Osteoblast (primary cell): Measurements from ENCODE around the gene PLS1. TPM values are rescaled to one million over a fixed set of nuclear protein-coding genes. Genes with fewer than 3 reads are reported as not detected.

ENCODE experiments used
- DNase-seq: peaks from one replicate; pipeline ENCODE4 v3.0.0; 2011; ENCODE audit warnings: low spot score, mixed read lengths; ENCODE audit not compliant: insufficient read length; ENCODE audit errors: missing footprints
- H2AFZ ChIP-seq: 2 replicates; pipeline ENCODE4 v1.6.0; 2011; ENCODE audit warnings: mild to moderate bottlenecking, low read length
- H3K27ac ChIP-seq: 2 replicates; pipeline ENCODE4 v1.5.1; 2011; ENCODE audit warnings: mild to moderate bottlenecking, low read depth, low read length, moderate library complexity
- H3K27me3 ChIP-seq: 2 replicates; pipeline ENCODE4 v1.6.0; 2012; ENCODE audit warnings: mild to moderate bottlenecking, control low read depth, inconsistent platforms, low read length, moderate library complexity; ENCODE audit not compliant: insufficient read depth
- H3K36me3 ChIP-seq: 2 replicates; pipeline ENCODE4 v1.5.1; 2011; ENCODE audit warnings: mild to moderate bottlenecking, low read length, control low read depth, moderate library complexity; ENCODE audit not compliant: insufficient read depth
- H3K4me1 ChIP-seq: 2 replicates; pipeline ENCODE4 v1.5.1; 2011; ENCODE audit warnings: mild to moderate bottlenecking, low read length, control low read depth, moderate library complexity; ENCODE audit not compliant: insufficient read depth
- H3K4me2 ChIP-seq: 2 replicates; pipeline ENCODE4 v1.6.0; 2011; ENCODE audit warnings: mild to moderate bottlenecking, low read length; ENCODE audit not compliant: insufficient read depth
- H3K4me3 ChIP-seq: fragments of 200-600 bp; sonication (generic); 3 replicates; pipeline ENCODE4 v1.5.1; 2012; ENCODE audit warnings: mild to moderate bottlenecking, low read length, inconsistent platforms; ENCODE audit not compliant: insufficient read depth
- H3K79me2 ChIP-seq: 2 replicates; pipeline ENCODE4 v1.6.0; 2012; ENCODE audit warnings: mild to moderate bottlenecking, low read length, control low read depth, inconsistent platforms; ENCODE audit not compliant: insufficient read depth
- H3K9me3 ChIP-seq: 2 replicates; pipeline ENCODE4 v1.5.1; 2011; ENCODE audit warnings: low read depth, low read length, control low read depth
- H4K20me1 ChIP-seq: 2 replicates; pipeline ENCODE4 v1.6.0; 2012; ENCODE audit warnings: mild to moderate bottlenecking, low read length, control low read depth; ENCODE audit not compliant: insufficient read depth
- total RNA-seq: library from RNA; depleted of rRNA; stranded (reverse); fragments of >200 nt; gene quantifications from 2 replicates; pipeline ENCODE4 v1.2.3, GENCODE V29; 2012
- TF ChIP-seq, protein P1 (sequence below): IDR thresholded peaks from 2 replicates; pipeline ENCODE4 v1.5.1; 2011; ENCODE audit warnings: mild to moderate bottlenecking, low read depth, low read length, moderate library complexity; ENCODE audit errors: extremely low read depth

PLS1 gene
- total RNA-seq, 1 donor: 1.1 TPM

DNA sequence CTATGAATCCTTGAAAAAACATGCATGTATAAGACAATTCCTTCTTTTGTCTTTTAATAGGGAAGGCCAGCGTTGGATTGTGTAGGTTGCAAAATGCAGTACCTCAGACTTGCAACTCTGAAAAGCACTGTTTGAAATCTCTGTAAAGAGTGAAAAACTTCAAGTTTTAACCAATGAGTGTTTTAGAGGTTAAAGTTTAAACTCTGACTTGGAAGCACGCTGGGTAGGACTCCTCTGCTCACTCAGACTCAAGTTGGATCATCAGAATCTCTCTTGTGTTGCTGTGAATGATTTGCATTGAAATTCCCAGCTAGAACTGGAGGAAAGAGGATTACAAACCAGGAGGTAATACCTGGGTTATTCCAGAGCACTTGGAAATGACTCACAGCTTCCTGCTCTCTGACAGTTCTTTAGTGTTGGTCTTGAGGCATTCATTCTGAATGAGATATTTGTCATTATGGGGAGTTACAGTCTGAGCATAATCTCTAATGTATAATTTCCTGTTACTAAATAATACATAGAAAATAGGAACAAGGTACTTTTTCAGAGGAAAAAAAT lies 49.1 kb downstream of the PLS1 start:
- peak; percentile 13 for DNase-seq
- Histone ChIP-seq H3K27ac (no peak overlapping the region), H3K79me2 (no peaks in the 10 kb centered on the region)

GRCh38 chr3:142646020-142646785 lies 50.0 kb downstream of the PLS1 start:
- H3K79me2 ChIP-seq: no peaks in the 10 kb centered on the region
- H2AFZ ChIP-seq: no peak overlapping the region
- no peaks in the 10 kb centered on the region for H3K4me1 ChIP-seq
- H3K4me3 ChIP-seq: no peak overlapping the region
- H4K20me1 ChIP-seq: no peaks in the 10 kb centered on the region
- TF ChIP-seq, protein P1, sequence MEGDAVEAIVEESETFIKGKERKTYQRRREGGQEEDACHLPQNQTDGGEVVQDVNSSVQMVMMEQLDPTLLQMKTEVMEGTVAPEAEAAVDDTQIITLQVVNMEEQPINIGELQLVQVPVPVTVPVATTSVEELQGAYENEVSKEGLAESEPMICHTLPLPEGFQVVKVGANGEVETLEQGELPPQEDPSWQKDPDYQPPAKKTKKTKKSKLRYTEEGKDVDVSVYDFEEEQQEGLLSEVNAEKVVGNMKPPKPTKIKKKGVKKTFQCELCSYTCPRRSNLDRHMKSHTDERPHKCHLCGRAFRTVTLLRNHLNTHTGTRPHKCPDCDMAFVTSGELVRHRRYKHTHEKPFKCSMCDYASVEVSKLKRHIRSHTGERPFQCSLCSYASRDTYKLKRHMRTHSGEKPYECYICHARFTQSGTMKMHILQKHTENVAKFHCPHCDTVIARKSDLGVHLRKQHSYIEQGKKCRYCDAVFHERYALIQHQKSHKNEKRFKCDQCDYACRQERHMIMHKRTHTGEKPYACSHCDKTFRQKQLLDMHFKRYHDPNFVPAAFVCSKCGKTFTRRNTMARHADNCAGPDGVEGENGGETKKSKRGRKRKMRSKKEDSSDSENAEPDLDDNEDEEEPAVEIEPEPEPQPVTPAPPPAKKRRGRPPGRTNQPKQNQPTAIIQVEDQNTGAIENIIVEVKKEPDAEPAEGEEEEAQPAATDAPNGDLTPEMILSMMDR: no peak
- no peaks in the 10 kb centered on the region for H3K9me3 ChIP-seq
- no peak overlapping the region for H3K4me2 ChIP-seq
- H3K27ac ChIP-seq: no peak overlapping the region
- DNase-seq: no peak
- H3K36me3 ChIP-seq: no peaks in the 10 kb centered on the region
- H3K27me3 ChIP-seq: no peaks in the 10 kb centered on the region

More for the DNA sequence above, 49.1 kb downstream of the PLS1 start:
- TF ChIP-seq, protein P1: no peak
- H3K36me3 ChIP-seq: no peaks in the 10 kb centered on the region
- no peak overlapping the region for H3K4me3 ChIP-seq
- no peaks in the 10 kb centered on the region for H3K27me3 ChIP-seq
- H2AFZ ChIP-seq: no peak overlapping the region
- no peaks in the 10 kb centered on the region for H3K9me3 ChIP-seq
- H3K4me2 ChIP-seq: no peak overlapping the region
- H3K4me1 ChIP-seq: no peaks in the 10 kb centered on the region
- H4K20me1 ChIP-seq: no peaks in the 10 kb centered on the region

GRCh38 chr3:142647856-142648255 lies 51.7 kb downstream of the PLS1 start:
- no peaks in the 10 kb centered on the region for H3K79me2 ChIP-seq
- no peak overlapping the region for H2AFZ ChIP-seq
- H4K20me1 ChIP-seq: no peaks in the 10 kb centered on the region
- no peak for DNase-seq
- H3K4me1 ChIP-seq: no peaks in the 10 kb centered on the region
- TF ChIP-seq, protein P1: no peak
- H3K4me3 ChIP-seq: no peak overlapping the region
- H3K27me3 ChIP-seq: no peaks in the 10 kb centered on the region
- no peak overlapping the region for H3K27ac ChIP-seq
- H3K9me3 ChIP-seq: no peaks in the 10 kb centered on the region
- H3K36me3 ChIP-seq: no peaks in the 10 kb centered on the region
- no peak overlapping the region for H3K4me2 ChIP-seq

GRCh38 chr3:142648950-142649349 lies 52.8 kb downstream of the PLS1 start:
- Histone ChIP-seq H3K4me1 (no peaks in the 10 kb centered on the region), H3K27me3 (no peaks in the 10 kb centered on the region), H3K4me3 (no peak overlapping the region), H4K20me1 (no peaks in the 10 kb centered on the region), H3K9me3 (no peaks in the 10 kb centered on the region), H2AFZ (no peak overlapping the region), H3K27ac (no peak overlapping the region), H3K4me2 (no peak overlapping the region), H3K79me2 (no peaks in the 10 kb centered on the region), H3K36me3 (no peaks in the 10 kb centered on the region)
- TF ChIP-seq, protein P1: no peak
- DNase-seq: no peak
